LNCaP clone FGC (cell line): ENCODE results near the gene MCM3AP.

Experiments used
- DNase-seq: peaks from one replicate; pipeline ENCODE4 v3.0.0-alpha.2; 2011; ENCODE audit warnings: low read depth
- H3K4me3 ChIP-seq: 2 replicates; pipeline ENCODE4 v1.5.1; 2011; ENCODE audit warnings: mild to moderate bottlenecking, low read depth, low read length, control low read depth
- CTCF ChIP-seq: IDR thresholded peaks from 2 replicates; pipeline ENCODE4 v1.5.1; 2012; ENCODE audit warnings: mild to moderate bottlenecking; ENCODE audit not compliant: control insufficient read depth, insufficient read depth; ENCODE audit errors: extremely low read depth

Gene MCM3AP

GRCh38 chr21:46285206-46285661 is at the start of gene MCM3AP:
MCM3AP (minus strand) TSS chr21:46285611; CDS start chr21:46285286, 325 bp downstream.
- TF ChIP-seq CTCF = no peak
- H3K4me3 ChIP-seq = peak within 1 kb of the TSS; percentile 57
- no peak for DNase-seq

DNA sequence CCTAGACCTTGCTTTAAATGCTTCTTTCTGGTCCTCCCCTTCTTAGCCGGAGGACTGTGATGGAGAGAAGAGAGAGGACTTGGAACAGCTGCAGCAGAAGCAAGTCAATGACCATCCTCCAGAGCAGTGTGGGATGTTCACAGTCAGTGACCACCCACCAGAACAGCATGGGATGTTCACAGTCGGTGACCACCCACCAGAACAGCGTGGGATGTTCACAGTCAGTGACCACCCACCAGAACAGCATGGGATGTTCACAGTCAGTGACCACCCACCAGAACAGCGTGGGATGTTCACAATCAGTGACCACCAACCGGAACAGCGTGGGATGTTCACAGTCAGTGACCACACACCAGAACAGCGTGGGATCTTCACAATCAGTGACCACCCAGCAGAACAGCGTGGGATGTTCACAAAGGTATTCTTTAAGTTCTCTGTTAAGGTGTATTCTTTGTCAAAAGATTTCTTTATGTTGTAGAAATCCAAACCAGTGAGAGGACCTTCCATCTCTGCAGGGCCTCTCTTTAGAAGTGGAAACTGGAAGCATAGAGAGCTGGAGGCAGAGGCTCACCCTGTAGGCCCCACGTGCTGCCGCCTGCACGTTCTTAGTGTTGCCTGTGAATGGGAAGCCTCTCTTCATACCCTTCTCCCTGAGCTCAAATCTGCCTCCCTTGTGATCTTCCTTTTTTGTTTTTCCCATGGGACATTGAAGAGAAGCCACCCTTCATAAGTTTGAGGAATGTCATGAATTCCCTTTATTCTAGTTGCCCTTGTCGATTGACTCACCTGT is 49.1 kb upstream of the MCM3AP start:
- H3K4me3 ChIP-seq = no peak overlapping the region
- no peak for TF ChIP-seq CTCF
- no peak for DNase-seq

GRCh38 chr21:46329796-46330195 is 44.4 kb upstream of the MCM3AP start:
- no peak for DNase-seq
- no peak overlapping the region for H3K4me3 ChIP-seq
- TF ChIP-seq CTCF = no peak

DNA sequence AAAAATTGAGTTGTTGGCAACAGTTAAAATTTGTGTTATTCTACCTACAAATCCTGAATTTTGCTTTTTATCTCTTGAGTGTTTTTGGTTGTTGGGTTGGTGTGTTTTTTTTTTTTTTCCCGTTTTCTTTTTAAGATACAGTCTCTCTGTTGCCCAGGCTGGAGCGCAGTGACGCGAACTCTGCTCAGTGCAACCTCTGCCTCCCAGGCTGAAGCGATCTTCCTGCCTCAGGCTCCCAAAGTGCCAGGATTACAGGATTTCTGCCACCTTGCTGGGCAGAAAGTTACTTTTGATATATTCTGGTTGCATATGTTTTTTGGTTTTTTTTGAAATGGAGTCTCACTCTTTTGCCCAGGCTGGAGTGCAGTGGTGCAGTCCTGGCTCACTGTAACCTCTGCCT is 42.7 kb upstream of the MCM3AP start:
- no peak overlapping the region for H3K4me3 ChIP-seq
- TF ChIP-seq CTCF = no peak
- DNase-seq = no peak

DNA sequence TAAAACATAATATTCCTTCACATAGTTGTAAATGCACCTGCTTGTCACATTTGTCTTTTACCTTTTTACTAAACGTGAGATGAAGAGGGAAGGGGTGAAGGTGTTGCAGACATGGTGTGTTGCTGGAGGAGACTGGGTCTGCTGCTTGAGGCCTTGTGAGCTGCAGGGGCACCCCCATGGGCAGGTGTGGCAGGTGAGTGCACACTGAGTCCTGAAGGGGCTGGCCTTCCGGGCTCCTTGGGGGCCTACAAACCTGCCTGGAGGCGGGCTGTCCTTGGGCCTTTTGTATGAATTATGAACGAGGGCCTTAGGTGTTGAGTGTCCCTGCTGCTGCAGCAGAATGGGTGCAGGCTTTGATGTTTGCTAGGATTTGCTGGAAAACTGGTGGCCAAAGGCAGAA is 42.3 kb upstream of the MCM3AP start:
- no peak for TF ChIP-seq CTCF
- H3K4me3 ChIP-seq = no peak overlapping the region
- no peak for DNase-seq

GRCh38 chr21:46326110-46326703 is 40.8 kb upstream of the MCM3AP start:
- peak overlapping the region; percentile 76 for H3K4me3 ChIP-seq
- peak; percentile 54 for TF ChIP-seq CTCF
- no peak for DNase-seq
